GM18951 (cell line): ENCODE results near the gene CLTB.

Experiments
- POLR2A ChIP-seq: IDR thresholded peaks from 4 replicates; pipeline ENCODE4 v1.6.1; 2011; ENCODE audit warnings: mild to moderate bottlenecking; ENCODE audit not compliant: insufficient read length, insufficient read depth; ENCODE audit errors: extremely low read depth
- in situ Hi-C: fragments of 300-500 bp; cut with MboI; formaldehyde crosslinking; loops from one replicate; pipeline ENCODE4 v1.12.0; 2022; ENCODE audit warnings: low sequenced_read_pairs, mixed read lengths, inconsistent platforms; ENCODE audit not compliant: unreplicated experiment

The CLTB gene

GRCh38 chr5:176406436-176407052 lies 9.8 kb downstream of the CLTB start:
- no peak for TF ChIP-seq POLR2A
- in situ Hi-C loops, result loop anchor here (25.0 kb wide), 1 partner anchor 669 kb away; no protein-coding TSS in a partner anchor

GRCh38 chr5:176405656-176406435 lies 10.5 kb downstream of the CLTB start:
- TF ChIP-seq POLR2A, result no peak
- in situ Hi-C loops, result loop anchor here (25.0 kb wide), 1 partner anchor 669 kb away; no protein-coding TSS in a partner anchor

GRCh38 chr5:176401281-176402205 lies 14.8 kb downstream of the CLTB start:
- in situ Hi-C loops, result loop anchor here (25.0 kb wide), 1 partner anchor 664 kb away; no protein-coding TSS in a partner anchor
- TF ChIP-seq POLR2A, result no peak

GRCh38 chr5:176400382-176401156 lies 15.8 kb downstream of the CLTB start:
- TF ChIP-seq POLR2A, result no peak
- in situ Hi-C loops, result loop anchor here (25.0 kb wide), 1 partner anchor 663 kb away; no protein-coding TSS in a partner anchor

- no peak for TF ChIP-seq POLR2A
- in situ Hi-C loops, result no loop called here
These were observed 18.5 kb downstream of the CLTB start for GRCh38 chr5:176397736-176398420.

GRCh38 chr5:176396330-176396729 lies 20.0 kb downstream of the CLTB start:
- TF ChIP-seq POLR2A, result no peak
- in situ Hi-C loops, result no loop called here

- no peak for TF ChIP-seq POLR2A
- in situ Hi-C loops, result no loop called here
These were observed 21.3 kb downstream of the CLTB start for GRCh38 chr5:176394881-176395675.

GRCh38 chr5:176394096-176394495 lies 22.2 kb downstream of the CLTB start:
- no peak for TF ChIP-seq POLR2A

GRCh38 chr5:176392526-176392925 lies 23.8 kb downstream of the CLTB start:
- TF ChIP-seq POLR2A, result no peak

More at GRCh38 chr5:176394096-176394495, 22.2 kb downstream of the CLTB start:
- in situ Hi-C loops, result no loop called here

GRCh38 chr5:176391999-176392398 lies 24.3 kb downstream of the CLTB start:
- in situ Hi-C loops, result no loop called here
- TF ChIP-seq POLR2A, result no peak

More at GRCh38 chr5:176392526-176392925, 23.8 kb downstream of the CLTB start:
- in situ Hi-C loops, result no loop called here

- in situ Hi-C loops, result no loop called here
- TF ChIP-seq POLR2A, result no peak
These were observed 24.9 kb downstream of the CLTB start for GRCh38 chr5:176391479-176391878.
